Measurements from ENCODE around the gene DZIP1L. TPM values are rescaled to one million over a fixed set of nuclear protein-coding genes. Genes with fewer than 3 reads are reported as not detected.

Gene DZIP1L
- 22.0 and 28.5 TPM in 2 replicates for total RNA-seq

GRCh38 chr3:138114988-138115971 lies at the start of gene DZIP1L:
Gene DZIP1L (minus strand): TSS chr3:138115608. CDS start chr3:138103971, 11,637 bp downstream.

GRCh38 chr3:138132239-138132638 lies 16.8 kb upstream of the DZIP1L start, which contains the start of gene A4GNT:
Gene A4GNT (minus strand): TSS chr3:138132390. CDS start chr3:138131256, 1,134 bp downstream.

Other genes starting within 250 kb of the DZIP1L start
- gene CLDN18, start 105.4 kb downstream of the DZIP1L start, total RNA-seq = not detected in 2 replicates
- gene A4GNT, start 16.8 kb upstream of the DZIP1L start, total RNA-seq = not detected in 2 replicates
- 14.7 and 22.2 TPM in 2 replicates for gene DBR1, start 59.3 kb upstream of the DZIP1L start, total RNA-seq
- gene ARMC8, start 71.7 kb upstream of the DZIP1L start, total RNA-seq = 50.2 and 51.6 TPM in 2 replicates
- not detected in 2 replicates for gene NME9, start 214.2 kb upstream of the DZIP1L start, total RNA-seq
- gene MRAS, start 233.0 kb upstream of the DZIP1L start, total RNA-seq = 25.9 and 33.8 TPM in 2 replicates

All from regular cardiac myocyte (primary cell).